Measurements from ENCODE around the gene POLL. TPM values are rescaled to one million over a fixed set of nuclear protein-coding genes. Genes with fewer than 3 reads are reported as not detected.

The POLL gene
- total and polyA plus RNA-seq, 10 of the 15 experiments (the other 5 are each of a cell fraction or from before 2014, with no cell fraction given) = 1.5 to 25.4 (median 13.8) TPM

GRCh38 chr10:101611096-101611905, 23.2 kb upstream of the POLL start:
- intact Hi-C loops (cut with micrococcal nuclease; ENCODE audit: unreplicated experiment) (no loop called here), in situ Hi-C loops (cut with MboI) (no loop called here)
- no peak for TF ChIP-seq NR2F1 (conservative IDR thresholded peaks at IDR 0.05)
- no peak for TF ChIP-seq IRF5 (IDR thresholded peaks at IDR 0.05; ENCODE audit: borderline replicate concordance)
- no peak for TF ChIP-seq ZSCAN29 (IDR thresholded peaks at IDR 0.05)
- no peaks in the 10 kb centered on the region for H4K20me1 ChIP-seq (ENCODE audit: control insufficient read depth, insufficient read depth)
- no peak overlapping the region for H3K4me2 ChIP-seq (ENCODE audit: control insufficient read depth, insufficient read depth)
- H3K4me1 ChIP-seq (ENCODE audit: control insufficient read depth, insufficient read depth, low read length) = no peaks in the 10 kb centered on the region
- FAIRE-seq (no peak), DNase-seq (ENCODE audit: low read depth, low spot score) (no peak), ATAC-seq (peak; percentile 32; the same call in 1 of the 3 replicates)
- no peaks in the 10 kb centered on the region for H3K79me2 ChIP-seq (ENCODE audit: control insufficient read depth, insufficient read depth, low read length)
- no TSS peak for BruUV-seq (replicated peaks)
- 90% methylated on average over 16 of the region's 16 CpGs for WGBS (ENCODE audit: insufficient coverage, insufficient replicate concordance, low lambda C conversion rate, missing lambda C conversion rate)
- H3K4me3 ChIP-seq = no peak overlapping the region
- no peaks in the 10 kb centered on the region for H3K9me3 ChIP-seq (replicated peaks; ENCODE audit: control insufficient read depth, insufficient read depth, low read length)
- no peak overlapping the region for H3K9ac ChIP-seq (ENCODE audit: control insufficient read depth, insufficient read depth, low read length)
- ChIA-PET RAD21 (ENCODE audit: unreplicated experiment) (no interaction called here), POLR2A (interaction anchor here (0.5 kb wide), 1 partner anchor 209 kb away, joined by 6 read pairs; no protein-coding TSS in a partner anchor), SMC1A (ENCODE audit: uncharacterized antibody, unreplicated experiment) (interaction anchor here (0.8 kb wide), 1 partner anchor 162 kb away, joined by 3 read pairs; no protein-coding TSS in a partner anchor), CTCF (interaction anchor here (1.3 kb wide), 1 partner anchor 9 kb away, joined by 5 read pairs; no protein-coding TSS in a partner anchor)
- H3K27me3 ChIP-seq (replicated peaks in 1 of 2; ENCODE audit: control insufficient read depth in 2 of 2, insufficient read depth in 2 of 2, low read length in 1 of 2) = no peaks in the 10 kb centered on the region
- H3K27ac ChIP-seq (ENCODE audit: control insufficient read depth, insufficient read depth) = no peak overlapping the region
- no peak overlapping the region for H2AFZ ChIP-seq (ENCODE audit: control insufficient read depth, low read depth, low read length)
- H3K36me3 ChIP-seq (ENCODE audit: control insufficient read depth in 2 of 2, insufficient read depth in 2 of 2, low read length in 1 of 2) = peaks cover 9 to 12% of the 10 kb centered on the region in 2 experiments

GRCh38 chr10:101609481-101609880, 21.4 kb upstream of the POLL start:
- 85% methylated on average over 4 of the region's 4 CpGs for WGBS (ENCODE audit: insufficient coverage, insufficient replicate concordance, low lambda C conversion rate, missing lambda C conversion rate)
- Histone ChIP-seq H3K4me1 (ENCODE audit: control insufficient read depth, insufficient read depth, low read length) (no peaks in the 10 kb centered on the region), H3K4me3 (no peak overlapping the region), H3K27me3 (replicated peaks in 1 of 2; ENCODE audit: control insufficient read depth in 2 of 2, insufficient read depth in 2 of 2, low read length in 1 of 2) (no peaks in the 10 kb centered on the region), H4K20me1 (ENCODE audit: control insufficient read depth, insufficient read depth) (no peaks in the 10 kb centered on the region), H3K9ac (ENCODE audit: control insufficient read depth, insufficient read depth, low read length) (no peak overlapping the region), H3K79me2 (ENCODE audit: control insufficient read depth, insufficient read depth, low read length) (no peaks in the 10 kb centered on the region), H3K27ac (ENCODE audit: control insufficient read depth, insufficient read depth) (no peak overlapping the region), H3K9me3 (replicated peaks; ENCODE audit: control insufficient read depth, insufficient read depth, low read length) (no peaks in the 10 kb centered on the region), H3K36me3 (ENCODE audit: control insufficient read depth in 2 of 2, insufficient read depth in 2 of 2, low read length in 1 of 2) (peaks cover 6 to 9% of the 10 kb centered on the region in 2 experiments; a peak in 3 of 4 replicates), H3K4me2 (ENCODE audit: control insufficient read depth, insufficient read depth) (no peak overlapping the region), H2AFZ (ENCODE audit: control insufficient read depth, low read depth, low read length) (no peak overlapping the region)
- in situ Hi-C loops (cut with MboI) (loop anchor here (5.0 kb wide), 1 partner anchor 173 kb away; the partner anchor contains the start of gene NPM3), intact Hi-C loops (cut with micrococcal nuclease; ENCODE audit: unreplicated experiment) (no loop called here)
- no peak for FAIRE-seq
- POLR2A ChIA-PET = no interaction called here
- no TSS peak for BruUV-seq (replicated peaks)
- CTCF ChIA-PET = interaction anchor here (1.3 kb wide), 1 partner anchor 172 kb away, joined by 5 read pairs; no protein-coding TSS in a partner anchor
- no peak for ATAC-seq
- DNase-seq (ENCODE audit: low read depth, low spot score) = no peak
- RAD21 ChIA-PET (ENCODE audit: unreplicated experiment) = no interaction called here
- SMC1A ChIA-PET (ENCODE audit: uncharacterized antibody, unreplicated experiment) = no interaction called here
- TF ChIP-seq PRDM15 (CRISPR knock-in tag; IDR thresholded peaks at IDR 0.05) = no peak
- no peak for TF ChIP-seq SMAD1 (IDR thresholded peaks at IDR 0.05; ENCODE audit: low read depth, partially characterized antibody)

Measured in GM12878 (cell line).